ENCODE data around the gene GCSAM. TPM values are rescaled to one million over a fixed set of nuclear protein-coding genes. Genes with fewer than 3 reads are reported as not detected.

GCSAM gene
- total RNA-seq, 4 donors from 2014 or later, result 0.40 to 5.8 TPM; not detected in 2

GRCh38 chr3:112124907-112125607 is 8.0 kb downstream of the GCSAM start:
- H3K27me3 ChIP-seq, result no peaks in the 10 kb centered on the region
- H3K4me1 ChIP-seq, result peaks cover 0 to 13% (median 0%) of the 10 kb centered on the region in 4 donors
- H3K4me3 ChIP-seq, result no peak overlapping the region
- H3K36me3 ChIP-seq, result no peaks in the 10 kb centered on the region
- H3K27ac ChIP-seq, result no peak overlapping the region
- no peak for TF ChIP-seq CTCF (IDR thresholded peaks at IDR 0.05)
- no peak for TF ChIP-seq POLR2A (IDR thresholded peaks at IDR 0.05)
- H3K9me3 ChIP-seq, result no peaks in the 10 kb centered on the region
- DNase-seq, result no peak

- Histone ChIP-seq H3K27ac (no peak overlapping the region), H3K27me3 (no peaks in the 10 kb centered on the region), H3K36me3 (no peaks in the 10 kb centered on the region), H3K9me3 (no peaks in the 10 kb centered on the region), H3K4me1 (peaks cover 0 to 9% (median 0%) of the 10 kb centered on the region in 4 donors), H3K4me3 (no peak overlapping the region)
- no peak for DNase-seq
- TF ChIP-seq POLR2A (IDR thresholded peaks at IDR 0.05) (no peak), CTCF (IDR thresholded peaks at IDR 0.05) (no peak)
Observed at GRCh38 chr3:112123548-112123947, 9.5 kb downstream of the GCSAM start.

GRCh38 chr3:112122870-112123269 is 10.2 kb downstream of the GCSAM start:
- no peak overlapping the region for H3K4me3 ChIP-seq
- no peaks in the 10 kb centered on the region for H3K27me3 ChIP-seq
- no peak for DNase-seq
- H3K27ac ChIP-seq, result no peak overlapping the region
- no peak for TF ChIP-seq POLR2A (IDR thresholded peaks at IDR 0.05)
- TF ChIP-seq CTCF (IDR thresholded peaks at IDR 0.05), result no peak
- H3K36me3 ChIP-seq, result no peaks in the 10 kb centered on the region
- peaks cover 0 to 5% (median 0%) of the 10 kb centered on the region in 4 donors for H3K4me1 ChIP-seq
- no peaks in the 10 kb centered on the region for H3K9me3 ChIP-seq

- H3K27ac ChIP-seq, result no peak overlapping the region
- no peak for DNase-seq
- no peaks in the 10 kb centered on the region for H3K27me3 ChIP-seq
- no peak for TF ChIP-seq CTCF (IDR thresholded peaks at IDR 0.05)
- no peak for TF ChIP-seq POLR2A (IDR thresholded peaks at IDR 0.05)
- no peak overlapping the region for H3K4me3 ChIP-seq
- no peaks in the 10 kb centered on the region for H3K9me3 ChIP-seq
- H3K4me1 ChIP-seq, result peaks cover 0 to 3% (median 0%) of the 10 kb centered on the region in 4 donors
- no peaks in the 10 kb centered on the region for H3K36me3 ChIP-seq
Observed at GRCh38 chr3:112121577-112122547, 11.2 kb downstream of the GCSAM start.

GRCh38 chr3:112119962-112120836 is 12.8 kb downstream of the GCSAM start:
- H3K27ac ChIP-seq, result peak overlapping the region in 1 of 4 donors; percentile 34
- H3K27me3 ChIP-seq, result no peaks in the 10 kb centered on the region
- TF ChIP-seq POLR2A (IDR thresholded peaks at IDR 0.05), result no peak
- no peak for TF ChIP-seq CTCF (IDR thresholded peaks at IDR 0.05)
- no peaks in the 10 kb centered on the region for H3K9me3 ChIP-seq
- H3K4me1 ChIP-seq, result no peaks in the 10 kb centered on the region
- no peak for DNase-seq
- H3K4me3 ChIP-seq, result no peak overlapping the region
- no peaks in the 10 kb centered on the region for H3K36me3 ChIP-seq
